GM10266 (cell line): ENCODE results near the gene MARCHF6.

Experiments used
- DNase-seq: peaks from one replicate; pipeline ENCODE4 v3.0.0; 2012; ENCODE audit errors: extremely low spot score
- CTCF ChIP-seq: IDR thresholded peaks from 2 replicates; pipeline ENCODE4 v1.5.1; 2012; ENCODE audit warnings: mild to moderate bottlenecking, low read depth; ENCODE audit not compliant: control insufficient read depth, insufficient read depth; ENCODE audit errors: missing control alignments

Gene MARCHF6

GRCh38 chr5:10353241-10354047 is at the start of gene MARCHF6:
TSS of gene MARCHF6 (plus strand) at chr5:10353695. CDS start at chr5:10353899, 204 bp downstream.
- peak; percentile 93 for DNase-seq
- TF ChIP-seq CTCF = no peak

- no peak for DNase-seq
- TF ChIP-seq CTCF = no peak
Measured at GRCh38 chr5:10303699-10304170, 49.8 kb upstream of the MARCHF6 start.

- peak; percentile 35 for DNase-seq
- peak; percentile 24 for TF ChIP-seq CTCF
Measured at GRCh38 chr5:10304932-10305331, 48.6 kb upstream of the MARCHF6 start.

GRCh38 chr5:10306114-10306513 is 47.4 kb upstream of the MARCHF6 start:
- no peak for TF ChIP-seq CTCF
- DNase-seq = no peak

- TF ChIP-seq CTCF = no peak
Measured at GRCh38 chr5:10306806-10307205, 46.7 kb upstream of the MARCHF6 start.

GRCh38 chr5:10307206-10308148 is 46.0 kb upstream of the MARCHF6 start, which contains the start of gene CMBL:
TSS of gene CMBL (minus strand) at chr5:10307902. CDS start at chr5:10290762, 17,140 bp downstream.
- TF ChIP-seq CTCF = no peak
- DNase-seq = peak; percentile 65

More at GRCh38 chr5:10306806-10307205, 46.7 kb upstream of the MARCHF6 start:
- no peak for DNase-seq
